Jurkat, Clone E6-1 (cell line): ENCODE measurements around the gene MAST4.
"Not testable (repeated sequence)": the region's sequence is repeated elsewhere in the genome, so short reads cannot be mapped to it uniquely, and the experiment has no call there.

Source experiments
- DNase-seq: peaks from one replicate; pipeline ENCODE4 v3.0.0-alpha.2; 2011; ENCODE audit warnings: low read depth, low spot score
- H3K4me3 ChIP-seq: 2 replicates; pipeline ENCODE4 v1.5.1; 2011; ENCODE audit warnings: mild to moderate bottlenecking, low read length, control low read depth, moderate library complexity

MAST4 gene

DNA sequence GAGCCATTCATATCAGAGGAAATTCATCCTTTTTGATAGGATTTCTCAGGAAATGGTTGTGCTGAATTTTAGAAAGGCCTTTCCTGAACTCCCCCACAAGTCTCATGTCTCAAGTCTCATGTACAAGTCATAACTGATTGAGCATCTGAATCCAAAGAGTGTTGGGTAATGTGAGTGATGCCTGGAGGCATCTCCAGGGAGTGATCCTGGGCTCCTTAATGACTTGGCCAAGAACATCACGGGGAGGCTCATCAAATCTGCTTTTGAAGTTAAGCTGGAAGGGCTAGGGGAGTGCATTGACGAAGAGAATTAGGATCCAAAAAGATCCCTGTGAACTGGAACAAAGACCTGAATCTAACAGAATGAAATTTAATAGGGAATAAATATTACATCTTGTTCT, 79.2 kb downstream of the MAST4 start:
- DNase-seq = no peak
- H3K4me3 ChIP-seq = no peak overlapping the region

DNA sequence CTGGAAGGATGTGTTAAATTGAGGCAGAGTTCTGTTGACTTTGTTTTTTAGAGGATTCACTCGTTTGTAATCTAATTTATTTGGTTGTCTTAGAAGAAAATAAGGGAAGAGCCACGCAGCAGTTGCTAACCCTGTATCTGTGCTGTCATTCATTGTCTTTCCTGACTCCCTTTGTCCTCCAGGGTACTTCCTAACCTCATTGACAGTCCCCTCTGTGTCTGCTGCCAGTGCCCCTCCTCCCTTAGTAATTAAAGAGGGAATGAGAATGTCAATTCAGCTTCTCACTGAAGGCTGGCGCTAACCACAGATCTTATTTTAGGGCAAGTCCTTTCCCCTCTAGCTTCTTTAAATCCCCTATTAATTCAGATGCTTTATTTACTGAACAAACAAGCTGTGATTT, 84.0 kb downstream of the MAST4 start:
- DNase-seq = no peak
- H3K4me3 ChIP-seq = no peak overlapping the region

DNA sequence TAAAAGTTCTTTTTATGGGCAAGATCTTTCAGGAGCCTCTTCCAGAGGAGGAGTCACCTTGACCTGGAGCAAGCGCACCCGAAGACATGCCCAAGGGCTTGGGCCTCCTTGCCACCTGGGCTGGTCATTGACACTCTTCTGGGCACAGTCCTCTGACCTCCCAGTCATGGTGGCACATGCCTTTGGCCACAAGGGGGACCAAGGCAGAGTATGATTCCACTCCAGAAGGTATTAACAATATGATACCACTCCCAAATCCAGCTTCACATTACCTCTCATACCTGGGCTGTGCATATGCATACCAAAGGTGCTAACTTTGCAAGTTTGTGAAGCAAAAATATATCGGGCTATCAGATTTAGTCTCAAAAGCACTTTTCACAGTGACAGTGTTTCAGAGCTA, 84.6 kb downstream of the MAST4 start:
- no peak overlapping the region for H3K4me3 ChIP-seq
- DNase-seq = no peak

DNA sequence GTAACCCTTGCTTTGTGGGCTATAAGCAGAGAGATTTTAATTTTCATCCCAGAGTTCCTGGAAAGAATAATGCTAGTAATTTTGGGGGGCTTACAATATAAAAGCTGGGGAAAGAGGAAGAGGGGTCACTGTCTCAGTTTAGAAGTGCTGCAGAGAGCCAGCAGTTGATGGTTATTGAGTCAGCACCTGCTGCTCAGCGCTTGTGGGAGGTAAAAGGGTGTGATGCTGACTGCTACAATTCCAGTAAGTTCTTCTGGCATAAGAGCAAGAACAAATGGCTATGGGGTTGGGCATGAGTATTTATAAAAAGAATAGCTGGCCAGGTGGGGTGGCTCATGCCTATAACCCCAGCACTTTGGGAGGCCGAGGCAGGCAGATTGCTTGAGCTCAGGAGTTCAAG, 88.5 kb downstream of the MAST4 start:
- no peak overlapping the region for H3K4me3 ChIP-seq
- no peak for DNase-seq

DNA sequence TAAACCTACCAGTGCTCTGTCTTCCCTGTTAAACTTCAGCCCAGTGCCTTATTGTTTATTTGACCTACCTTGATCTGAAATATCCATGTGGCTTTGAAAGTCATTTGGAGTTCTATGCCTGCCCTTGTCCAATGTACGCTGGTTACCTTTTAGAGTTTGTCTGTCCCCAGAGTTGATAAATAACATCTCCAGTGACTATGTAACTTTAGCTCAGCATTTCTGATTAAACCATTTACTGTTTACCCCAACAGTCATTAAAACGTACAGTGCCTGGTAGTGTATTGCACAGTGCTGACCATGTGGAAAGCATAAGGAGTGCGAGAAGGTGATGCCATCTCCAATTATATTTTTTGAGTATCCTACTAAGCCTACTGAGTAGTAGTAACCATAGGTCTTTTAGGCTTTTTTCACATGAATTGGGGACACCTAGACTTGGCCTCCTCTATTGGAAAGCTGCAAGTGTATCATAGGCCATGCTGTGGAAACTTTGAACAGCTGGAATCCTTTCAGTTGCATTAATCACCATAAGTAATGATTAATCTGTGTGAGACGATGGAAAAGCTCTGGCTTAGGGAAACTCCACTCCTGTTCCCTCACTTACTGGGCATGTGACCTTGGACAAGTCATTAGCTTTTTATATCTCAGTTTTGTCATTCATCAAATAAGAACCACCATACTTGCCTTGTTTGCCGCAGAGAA, 93.5 kb downstream of the MAST4 start:
- no peak for DNase-seq
- no peak overlapping the region for H3K4me3 ChIP-seq

DNA sequence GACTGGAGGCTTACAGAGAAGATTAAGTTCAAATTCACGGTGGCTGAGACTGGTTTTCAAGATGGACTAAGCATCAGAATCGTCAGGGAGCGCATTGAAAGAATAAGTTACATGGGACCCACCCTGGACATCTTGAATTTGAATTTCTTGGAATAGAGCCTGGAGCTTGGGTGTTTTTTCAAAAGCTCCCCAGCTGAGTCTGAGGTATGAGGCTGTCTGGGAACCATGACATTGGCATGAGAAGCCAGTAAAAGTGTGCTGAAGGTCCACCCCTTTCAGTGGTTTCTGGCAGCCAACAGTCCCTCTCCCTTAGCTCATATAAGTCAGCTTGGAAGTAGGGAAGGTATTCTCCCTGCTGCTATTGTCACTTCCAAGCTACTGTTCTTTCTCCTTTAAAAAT, 97.8 kb downstream of the MAST4 start:
- no peak overlapping the region for H3K4me3 ChIP-seq
- DNase-seq = no peak

DNA sequence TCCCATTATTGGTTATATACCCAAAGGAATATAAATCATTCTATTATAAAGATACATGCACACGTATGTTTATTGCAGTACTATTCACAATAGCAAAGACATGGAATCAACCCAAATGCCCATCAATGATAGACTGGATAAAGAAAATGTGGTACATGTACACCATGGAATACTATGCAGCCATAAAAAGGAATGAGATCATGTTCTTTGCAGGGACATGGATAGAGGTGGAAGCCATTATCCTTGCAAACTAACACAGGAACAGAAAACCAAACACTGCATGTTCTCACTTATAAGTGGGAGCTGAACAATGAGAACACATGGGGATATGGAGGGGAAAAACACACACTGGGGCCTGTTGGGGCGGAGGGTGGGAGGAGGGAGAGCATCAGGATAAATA, 99.6 kb downstream of the MAST4 start:
- DNase-seq, H3K4me3 ChIP-seq: not testable (repeated sequence)

DNA sequence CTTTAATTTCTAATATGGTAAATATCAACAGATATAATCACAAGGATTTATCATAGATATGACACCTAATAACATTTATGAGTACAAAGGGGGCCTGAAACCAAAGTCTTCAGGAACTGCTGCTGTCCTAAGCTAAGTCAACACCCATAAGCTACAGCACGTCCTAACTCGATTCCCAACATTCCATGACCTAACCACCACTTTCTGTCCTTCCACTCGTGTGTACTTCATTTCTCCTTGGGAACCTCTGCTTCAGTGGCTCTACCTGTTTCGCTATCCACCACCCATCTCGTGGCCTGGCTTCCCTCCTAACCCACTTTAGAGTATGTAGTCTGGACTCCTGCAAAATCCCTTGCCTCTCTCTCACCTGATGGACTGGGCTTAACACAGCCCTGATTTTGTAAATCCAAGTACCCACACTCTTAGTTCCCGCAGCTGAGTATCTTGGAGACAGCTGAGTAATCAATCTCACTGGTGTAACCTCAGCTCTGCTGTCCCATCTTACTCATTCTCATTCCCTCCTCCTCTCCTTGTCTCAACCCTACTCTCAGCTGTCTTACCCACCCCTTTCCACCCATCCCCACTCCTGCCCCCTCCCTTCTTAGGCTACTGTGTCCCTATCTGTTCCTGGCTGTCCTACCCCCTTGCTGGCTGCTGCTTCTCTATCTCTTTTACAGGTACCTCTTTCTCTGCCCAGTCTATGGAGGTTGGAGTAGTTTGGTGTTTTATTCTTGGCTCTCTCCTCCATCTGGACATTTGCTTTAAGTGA, 101.8 kb downstream of the MAST4 start:
- no peak overlapping the region for H3K4me3 ChIP-seq
- DNase-seq = no peak

DNA sequence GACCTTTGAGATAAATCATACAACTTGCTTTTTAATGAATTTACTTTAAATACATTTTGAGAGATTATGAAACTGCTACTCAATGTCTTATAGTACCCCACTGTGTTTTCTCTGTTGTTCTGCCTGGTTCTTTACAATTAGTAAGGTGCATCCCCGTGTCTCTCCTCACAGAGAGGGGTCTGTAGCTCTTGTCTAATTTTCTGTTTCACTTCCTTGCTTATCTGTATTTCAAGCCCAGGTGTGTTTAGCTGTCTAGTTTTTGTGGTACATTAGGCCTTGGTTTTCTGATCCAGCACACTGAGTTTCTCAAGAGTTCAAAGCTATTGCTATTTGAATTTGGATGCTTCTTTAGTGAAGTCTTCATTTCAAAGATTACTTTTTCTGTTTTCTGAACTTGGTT, 105.1 kb downstream of the MAST4 start:
- H3K4me3 ChIP-seq = no peak overlapping the region
- no peak for DNase-seq

DNA sequence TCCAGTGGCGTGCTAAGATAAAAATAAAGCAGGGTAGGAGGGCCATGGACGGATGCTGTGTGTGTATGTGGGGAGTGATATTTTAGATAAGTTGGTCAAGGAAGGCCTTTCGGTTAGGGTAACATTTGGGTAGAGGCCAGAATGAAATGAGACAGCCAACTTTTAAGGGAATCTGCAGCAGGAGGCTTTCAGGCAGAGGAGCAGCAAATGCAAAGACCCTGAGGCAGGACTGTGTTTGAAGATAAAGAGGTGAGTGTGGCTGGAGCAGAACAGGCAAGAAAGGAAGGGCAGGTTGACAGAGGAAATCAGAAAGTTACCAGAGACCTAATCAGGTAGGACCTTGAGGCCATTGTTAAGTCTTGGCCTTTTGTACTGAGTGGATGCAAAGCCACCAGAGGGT, 106.2 kb downstream of the MAST4 start:
- H3K4me3 ChIP-seq = no peak overlapping the region
- DNase-seq = no peak

DNA sequence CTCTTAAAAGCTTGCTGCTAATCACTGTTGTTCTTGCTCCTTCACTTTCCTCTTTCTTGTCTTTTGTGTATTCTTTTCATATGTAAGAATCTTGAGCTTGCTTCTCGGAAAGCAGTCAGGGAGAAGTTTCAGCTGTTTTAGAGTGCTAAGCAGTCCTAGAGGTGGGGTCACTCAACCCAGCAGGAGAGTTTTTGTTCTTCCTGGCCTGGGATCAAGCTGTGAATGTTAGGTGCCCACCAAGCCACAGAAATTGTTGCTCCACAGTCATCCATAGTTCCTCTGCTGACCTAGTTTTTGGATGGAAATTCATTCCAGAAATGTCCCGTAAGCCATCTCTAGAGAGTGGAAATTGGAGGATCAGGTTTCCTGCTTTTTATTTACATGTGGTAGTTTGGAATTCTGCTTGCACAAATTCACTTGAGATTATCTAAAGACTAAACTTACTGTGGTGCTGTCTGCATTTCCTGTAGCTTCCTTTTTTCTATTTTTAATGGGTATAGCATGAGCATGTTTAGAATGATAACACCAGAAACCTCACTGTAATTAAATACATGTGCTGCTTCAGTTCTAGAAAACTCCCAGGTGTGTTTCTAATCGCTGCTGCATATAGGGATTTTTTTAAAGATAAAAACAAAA, 108.7 kb downstream of the MAST4 start:
- H3K4me3 ChIP-seq = no peak overlapping the region
- no peak for DNase-seq

DNA sequence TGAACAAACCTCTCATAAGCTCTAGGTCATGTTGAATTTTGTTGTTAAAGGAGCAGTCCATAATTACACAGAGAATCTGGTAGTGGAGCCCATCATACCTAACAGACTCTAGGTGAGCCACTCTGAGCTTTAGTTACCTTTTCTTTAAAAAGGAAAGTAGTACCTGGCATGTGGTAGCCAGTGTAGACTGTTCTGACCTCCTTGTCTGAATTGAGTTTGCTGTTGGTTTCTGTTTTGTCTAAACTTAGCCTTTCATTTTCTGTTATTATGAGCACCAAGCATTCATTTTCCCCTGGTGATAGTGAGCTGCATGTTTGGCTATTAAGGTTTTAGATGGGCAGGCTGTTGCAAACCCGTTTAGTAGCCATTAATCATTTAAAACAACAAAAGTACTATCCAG, 112.2 kb downstream of the MAST4 start:
- H3K4me3 ChIP-seq = no peak overlapping the region
- no peak for DNase-seq

DNA sequence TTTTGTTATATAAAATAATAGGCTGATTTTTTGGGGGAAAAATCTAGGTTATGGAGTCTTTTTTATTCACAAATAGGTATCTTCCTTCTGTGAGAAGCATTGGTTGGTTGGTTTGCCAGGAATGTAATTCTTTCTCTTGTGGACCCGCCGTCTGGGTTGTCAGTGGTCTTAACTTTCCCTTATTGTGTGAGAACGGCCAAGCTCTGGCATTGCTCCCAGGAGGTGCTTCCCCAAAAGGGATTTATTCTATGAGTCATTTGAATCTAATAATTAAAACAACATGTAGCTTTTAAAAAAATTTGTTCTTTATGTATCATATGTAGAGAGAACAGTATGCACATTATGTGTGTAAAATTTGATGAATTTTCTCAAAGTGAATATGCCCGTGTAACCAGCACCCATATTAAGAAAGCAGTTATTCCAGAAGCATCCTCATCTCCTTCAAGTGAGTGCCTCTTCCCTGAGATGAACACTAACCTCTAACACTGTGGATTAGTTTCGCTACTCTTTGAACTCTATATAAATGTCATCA, 114.4 kb downstream of the MAST4 start:
- no peak for DNase-seq
- no peak overlapping the region for H3K4me3 ChIP-seq

DNA sequence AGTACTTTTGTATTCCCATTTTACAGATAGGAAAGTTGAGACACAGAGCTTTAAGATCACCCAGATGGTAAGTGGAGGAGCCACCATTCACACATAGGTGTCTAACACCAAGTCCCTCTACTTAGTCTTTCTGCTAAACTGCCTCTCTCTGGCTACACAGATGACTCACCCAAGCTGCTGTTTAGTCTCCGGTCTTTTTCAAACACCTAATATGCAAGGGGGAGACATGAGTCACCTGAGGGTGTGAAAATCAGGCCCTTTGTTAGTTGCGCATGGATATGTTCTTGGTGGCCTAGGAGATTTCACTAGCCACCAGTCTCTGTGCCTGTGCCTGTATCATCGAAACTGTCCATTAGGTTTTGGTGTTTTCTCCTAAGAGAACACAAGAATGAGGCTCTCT, 117.8 kb downstream of the MAST4 start:
- H3K4me3 ChIP-seq = no peak overlapping the region
- no peak for DNase-seq

DNA sequence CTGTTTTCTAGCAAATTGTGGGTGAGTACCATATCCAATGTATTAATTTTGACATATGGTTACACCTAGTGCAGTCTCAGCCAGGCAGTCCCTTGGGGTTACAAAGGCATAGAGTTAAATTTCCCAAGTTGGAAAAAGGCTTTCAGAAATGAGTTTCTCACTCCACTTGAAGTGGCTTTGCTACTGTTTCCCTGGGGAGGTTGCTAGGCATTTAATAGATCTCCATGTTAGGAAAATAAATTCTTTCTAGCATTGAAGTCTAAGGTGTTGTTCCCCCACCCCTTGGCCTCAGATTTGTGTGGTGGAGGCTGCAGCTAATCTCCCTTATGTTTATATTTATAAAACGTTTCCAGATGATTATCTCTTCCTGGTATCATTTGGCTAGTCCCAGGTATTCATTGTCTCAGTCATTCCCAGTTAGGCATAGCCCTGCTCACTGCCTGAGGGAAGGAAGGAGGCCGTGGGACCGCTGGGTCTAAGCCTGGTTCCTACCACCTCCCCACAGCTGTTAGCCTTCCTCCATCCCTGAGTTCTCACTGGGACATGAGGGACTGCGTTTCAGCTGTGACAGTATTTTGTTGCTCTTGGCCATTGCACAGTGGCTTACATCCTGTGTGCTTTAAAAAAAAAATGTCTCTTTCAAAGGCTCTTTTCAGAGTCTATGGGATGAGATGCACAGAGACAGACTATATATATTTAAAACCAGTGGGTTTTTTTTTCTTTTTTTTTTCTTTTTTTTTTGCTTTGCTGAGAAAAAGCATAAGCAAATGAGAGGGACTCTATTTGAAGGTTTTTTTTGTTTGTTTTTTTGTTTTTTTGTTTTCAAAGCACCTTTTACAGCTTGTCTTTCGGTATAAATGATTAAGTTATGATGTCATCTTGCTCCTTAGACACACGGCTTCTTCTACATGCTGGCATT, 121.5 kb downstream of the MAST4 start:
- DNase-seq = no peak
- H3K4me3 ChIP-seq = no peak overlapping the region

DNA sequence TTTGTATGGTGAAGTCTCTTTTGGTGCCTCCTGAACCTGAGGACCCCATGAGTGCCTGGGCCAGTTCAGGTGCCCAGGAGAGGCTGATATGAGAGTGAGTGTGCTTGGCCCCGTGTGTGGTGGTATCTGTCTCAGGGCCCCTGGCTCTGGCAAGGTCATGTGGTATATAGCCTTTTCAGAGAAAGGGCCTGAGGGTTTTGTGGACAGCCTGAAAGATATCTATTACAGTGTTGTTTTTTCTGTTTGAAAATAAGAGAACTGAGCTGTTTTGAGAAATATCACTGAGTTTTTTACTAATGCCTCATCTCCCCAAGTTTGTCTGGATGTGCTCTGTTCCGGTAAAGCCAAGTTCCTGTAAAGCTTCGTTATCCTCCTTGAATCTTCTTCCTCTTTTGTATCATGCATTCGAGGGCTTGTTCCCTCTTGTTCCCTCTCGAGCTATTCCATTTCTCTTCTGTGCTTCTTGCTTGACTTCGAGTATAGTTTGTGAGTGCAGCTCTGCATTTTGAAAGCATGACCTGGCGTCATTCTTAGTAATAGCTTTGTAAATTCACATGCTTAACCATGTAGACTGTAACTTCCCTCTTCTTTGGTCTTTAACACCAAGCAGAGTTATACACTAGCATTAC, 122.3 kb downstream of the MAST4 start:
- H3K4me3 ChIP-seq = no peak overlapping the region
- DNase-seq = no peak

DNA sequence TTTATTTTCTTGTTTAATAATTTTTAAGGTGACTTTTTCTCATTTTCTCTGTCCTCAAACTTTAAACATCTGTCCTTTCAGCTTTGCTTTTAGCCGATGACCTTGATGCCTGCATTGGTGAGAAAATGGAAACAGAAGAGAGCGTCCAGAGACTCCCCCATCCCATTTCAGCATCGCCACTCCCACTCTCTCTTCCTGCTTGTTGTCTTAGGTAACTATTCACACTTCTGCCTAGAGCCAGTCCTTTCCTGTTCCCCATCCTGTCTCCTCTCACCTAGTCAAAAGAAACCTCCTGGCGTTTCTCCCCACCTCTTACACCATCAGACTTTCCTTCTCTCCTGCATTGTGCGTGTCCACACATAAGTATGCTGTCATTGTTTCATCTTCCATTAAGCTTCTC, 124.6 kb downstream of the MAST4 start:
- no peak for DNase-seq
- no peak overlapping the region for H3K4me3 ChIP-seq

DNA sequence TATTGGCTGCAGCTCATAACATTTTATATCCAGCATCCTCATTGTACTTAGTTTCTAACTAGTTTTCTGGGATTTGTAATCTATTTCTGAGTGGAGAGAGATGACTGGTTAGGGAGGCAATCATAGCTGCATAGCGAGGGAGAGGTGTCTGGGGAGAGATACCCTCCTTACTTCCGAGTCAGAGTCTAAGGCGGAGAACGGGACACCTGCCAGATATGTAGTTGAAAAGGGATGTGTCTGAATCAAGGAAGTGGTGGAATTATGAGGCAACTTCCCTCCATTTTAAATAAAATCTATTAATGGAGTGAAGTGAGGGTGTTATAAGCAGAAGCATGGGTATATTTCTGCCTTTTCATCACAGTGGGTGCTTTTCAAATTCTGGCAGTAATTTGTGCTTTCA, 126.5 kb downstream of the MAST4 start:
- DNase-seq = no peak
- no peak overlapping the region for H3K4me3 ChIP-seq
